Sciatic nerve (tissue), 2 donors: Measurements from ENCODE around the gene MRFAP1. TPM values are rescaled to one million over a fixed set of nuclear protein-coding genes. Genes with fewer than 3 reads are reported as not detected.
"Not testable (repeated sequence)": the region's sequence is repeated elsewhere in the genome, so short reads cannot be mapped to it uniquely, and the experiment has no call there.

Source experiments
- ATAC-seq: fragments of 200-7000 bp; cut with Tn5 transposase; one replicate; pipeline ENCODE4 v1.9.1; 2020; ENCODE audit warnings: mild to moderate bottlenecking, moderate library complexity
- DNase-seq: peaks from one replicate; pipeline ENCODE4 v3.0.0-alpha.2; 2020; ENCODE audit warnings: low spot score
- intact Hi-C: fragments of 100-400 bp; cut with DNase I; formaldehyde crosslinking; loops from one replicate; pipeline ENCODE4 v1.14.2; 2022
- total RNA-seq: library from RNA; stranded (reverse); fragmentation: NEBNext Ultra II Directional; extraction: Animal tissue kit (Norgen Biotek cat#: 25700); gene quantifications from one replicate; pipeline ENCODE4 v1.2.1, GENCODE V29; 2021
- donor health status: DM: no; HTN: no; CAD: no.
- donor health status: DM: no; HTN: no; CAD: no.

The MRFAP1 gene
- total RNA-seq, 1 donor from 2014 or later = 276 TPM

DNA sequence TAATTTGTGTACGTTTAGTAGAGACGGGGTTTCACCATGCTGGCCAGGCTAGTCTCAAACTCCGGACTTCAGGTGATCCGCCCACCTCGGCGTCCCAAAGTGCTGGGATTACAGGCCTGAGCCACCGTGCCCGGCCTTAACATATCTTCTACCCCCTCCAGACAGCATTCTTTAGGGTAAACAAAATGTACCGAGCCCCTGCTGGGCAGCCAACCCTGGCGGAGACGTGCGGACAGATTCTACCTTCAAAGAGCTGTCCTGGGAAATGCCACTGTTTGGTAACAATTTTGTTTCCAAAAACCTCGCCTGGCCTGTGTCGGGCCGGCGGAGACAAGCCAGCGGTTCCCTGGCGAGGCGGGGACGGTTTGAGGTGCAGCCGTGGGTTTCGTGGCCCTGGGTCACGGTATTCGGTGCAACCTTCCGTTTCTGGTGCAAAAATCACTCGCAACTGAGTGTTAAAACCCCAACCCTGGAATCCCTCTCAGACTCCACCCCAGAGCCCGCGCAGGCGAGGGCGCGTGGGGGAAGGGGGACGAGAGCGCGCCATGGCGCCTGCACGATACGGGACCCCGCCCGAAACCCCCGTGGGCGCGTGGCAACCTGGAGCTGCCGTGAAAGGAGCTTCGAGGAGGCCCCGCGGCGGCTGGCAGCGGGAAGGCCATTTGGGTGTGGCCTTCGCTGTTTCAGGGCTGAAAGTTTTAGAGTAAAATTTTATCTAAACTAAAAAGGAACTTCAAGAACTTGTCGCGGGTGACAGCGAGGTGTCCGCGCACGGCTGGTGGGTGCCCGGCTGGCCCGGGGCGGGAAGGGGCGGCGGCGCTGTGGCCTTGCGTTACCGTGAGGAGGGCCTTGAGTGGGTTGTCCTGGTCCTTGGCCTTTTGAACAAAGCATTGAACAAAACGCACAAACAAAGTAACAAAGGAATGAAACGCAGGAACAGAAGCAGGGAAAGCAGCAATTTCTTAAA lies 17.0 kb downstream of the MRFAP1 start:
- ATAC-seq = no peak
- DNase-seq = no peak
- intact Hi-C loops = no loop called here

DNA sequence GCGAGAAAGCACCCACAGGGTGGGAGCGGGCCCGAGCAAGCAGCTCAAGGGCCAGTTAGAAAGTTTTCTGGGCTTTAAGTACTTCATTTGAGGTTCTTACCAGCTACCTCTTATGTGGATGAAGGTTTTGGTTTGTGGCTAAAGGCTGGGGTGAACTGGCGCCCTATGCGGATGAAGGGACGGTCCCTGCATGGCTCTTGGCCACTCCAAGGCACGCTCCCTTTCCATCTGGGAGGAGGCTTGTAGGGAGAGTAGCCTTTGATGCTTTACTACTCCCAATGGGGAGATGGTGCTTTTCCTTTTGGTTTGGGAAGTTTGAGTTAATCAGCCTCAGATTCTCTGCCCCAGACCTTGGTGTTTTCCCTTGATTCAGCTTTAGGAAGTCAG lies 17.7 kb downstream of the MRFAP1 start:
- no peak for DNase-seq
- ATAC-seq = peak; percentile 41
- intact Hi-C loops = no loop called here

DNA sequence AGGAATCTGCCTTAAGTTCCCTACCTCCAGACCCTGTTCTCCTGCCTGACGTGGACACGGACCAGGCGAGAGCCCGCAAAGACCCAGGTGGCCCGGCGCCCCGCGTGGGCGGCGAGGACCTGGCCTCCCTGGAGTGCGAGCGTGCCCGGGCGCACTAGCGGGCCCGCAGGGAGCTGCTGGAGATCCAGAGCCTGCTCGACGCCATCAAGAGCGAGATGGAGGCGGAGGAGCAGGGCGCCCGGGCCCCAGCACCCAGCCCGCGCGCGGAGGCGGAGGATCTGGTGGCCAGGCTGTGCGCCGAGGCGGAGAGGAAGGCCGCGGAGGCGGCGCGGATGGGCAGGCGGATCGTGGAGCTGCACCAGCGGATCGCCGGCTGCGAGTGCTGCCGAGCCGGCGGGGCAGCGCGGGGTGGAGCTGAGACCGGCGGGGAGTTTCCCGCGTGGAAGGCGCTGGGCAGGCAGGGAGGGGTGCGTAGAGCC lies 18.2 kb downstream of the MRFAP1 start:
- ATAC-seq (peak; percentile 75), DNase-seq (peak; percentile 74)
- intact Hi-C loops = no loop called here

DNA sequence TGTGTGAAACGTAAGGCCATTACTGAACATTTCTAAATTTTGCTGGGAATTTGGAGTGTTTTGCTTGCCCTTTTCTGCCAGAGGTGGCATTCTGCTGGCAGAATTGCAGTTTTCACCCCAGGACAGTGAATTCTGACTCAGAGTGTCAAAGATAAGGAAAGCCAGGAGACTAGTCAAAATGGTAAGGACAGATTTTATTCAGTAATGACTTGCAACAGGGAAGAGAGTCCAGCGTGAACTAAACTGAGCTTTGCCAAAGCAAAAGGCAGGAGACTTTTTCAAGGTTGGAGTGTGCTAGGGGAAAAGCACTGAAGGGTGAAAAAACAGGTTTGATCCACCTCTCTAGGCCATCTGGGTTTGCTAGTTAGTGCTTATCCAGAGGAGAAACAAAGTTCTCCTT lies 19.4 kb downstream of the MRFAP1 start:
- intact Hi-C loops = no loop called here
- ATAC-seq (no peak), DNase-seq (no peak)

DNA sequence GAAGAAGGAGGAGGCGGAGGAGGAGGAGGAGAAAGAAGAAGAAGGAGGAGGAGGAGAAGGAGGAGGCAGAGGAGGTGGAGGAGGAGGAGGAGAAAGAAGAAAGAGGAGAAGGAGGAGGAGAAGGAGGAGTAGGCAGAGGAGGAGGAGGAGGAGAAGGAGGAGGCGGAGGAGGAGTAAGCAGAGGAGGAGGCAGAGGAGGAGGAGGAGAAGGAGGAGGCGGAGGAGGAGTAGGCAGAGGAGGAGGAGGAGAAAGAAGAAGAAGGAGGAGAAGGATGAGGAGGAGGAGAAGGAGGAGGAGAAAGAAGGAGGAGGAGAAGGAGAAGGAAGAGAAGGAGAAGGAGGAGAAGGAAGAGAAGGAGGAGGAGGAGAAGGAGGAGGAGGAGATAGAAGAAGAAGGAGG lies 19.9 kb downstream of the MRFAP1 start:
- ATAC-seq (peak; percentile 66), DNase-seq (no peak)
- intact Hi-C loops = no loop called here

DNA sequence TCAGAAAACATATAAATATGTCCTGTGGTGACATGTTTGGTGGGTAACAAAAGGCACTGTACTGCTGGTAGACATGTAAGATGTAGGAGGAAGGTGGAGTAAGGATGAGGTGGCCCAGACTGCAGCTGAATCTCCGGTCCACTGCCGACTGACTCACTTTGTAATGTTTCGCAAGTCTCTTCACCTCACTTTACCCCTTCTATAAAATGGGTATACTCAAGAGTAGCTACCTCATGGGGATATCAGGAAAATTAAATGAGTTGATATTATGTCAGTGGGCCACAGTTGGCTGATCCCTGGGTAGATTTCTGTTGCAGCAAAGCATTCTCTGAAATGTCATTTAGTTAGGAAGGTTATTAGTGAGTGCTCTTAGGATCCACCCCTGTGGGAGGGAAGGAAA lies 22.1 kb downstream of the MRFAP1 start:
- DNase-seq (no peak), ATAC-seq (no peak)
- intact Hi-C loops = no loop called here

DNA sequence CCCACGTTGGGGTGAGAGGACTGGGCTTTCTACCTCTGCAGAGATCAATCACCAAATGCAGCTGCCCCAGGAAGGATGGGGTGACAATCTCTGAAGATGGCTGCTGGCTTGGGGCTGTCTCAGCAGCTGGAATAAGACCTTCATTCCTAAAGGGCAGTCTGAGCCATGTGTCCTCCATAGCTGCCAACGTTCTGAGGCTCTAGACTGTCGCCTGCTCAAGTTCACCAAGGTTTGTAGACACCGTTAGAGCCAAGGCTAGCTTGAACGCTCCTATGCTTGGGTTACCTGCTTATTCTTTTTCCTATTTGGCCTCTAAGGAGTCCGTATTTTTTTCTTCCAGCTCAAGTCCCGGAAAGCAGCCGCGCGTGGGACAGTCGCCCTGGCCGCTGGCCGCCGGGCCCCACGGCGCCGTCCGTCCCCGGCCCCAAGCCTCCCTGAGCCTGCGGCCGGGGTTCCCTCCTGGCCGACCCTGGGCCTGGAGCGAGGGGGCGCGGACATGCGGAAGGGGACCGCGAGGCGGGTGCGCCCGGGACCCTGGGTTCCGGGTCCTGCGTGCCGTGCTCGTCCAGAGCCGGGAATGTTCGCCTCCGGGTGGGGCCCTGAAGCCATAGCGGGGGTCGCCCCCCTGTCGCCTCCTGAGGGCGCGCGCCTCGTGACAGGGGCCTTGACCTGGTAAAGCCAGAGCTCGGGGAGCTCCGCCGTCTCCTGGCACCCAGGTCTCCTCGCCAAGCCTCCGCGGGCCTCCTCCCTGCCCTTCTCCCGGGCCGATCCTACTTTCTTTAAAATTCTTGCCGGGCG lies 23.3 kb downstream of the MRFAP1 start:
- ATAC-seq (peak; percentile 40), DNase-seq (no peak)
- intact Hi-C loops = no loop called here

DNA sequence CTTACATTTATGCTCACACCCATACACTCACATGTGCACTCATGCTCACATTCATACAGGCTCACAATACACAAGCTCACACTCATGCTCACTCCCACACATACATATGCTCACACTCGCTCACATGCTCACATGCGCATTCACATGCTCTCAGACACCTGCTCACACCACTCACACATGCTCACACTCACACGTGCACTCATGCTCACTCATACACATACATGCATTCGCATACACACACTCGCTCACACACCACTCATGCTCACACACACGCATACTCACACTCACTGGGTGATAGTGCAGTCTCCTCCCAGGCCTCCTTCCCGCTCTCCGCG lies 24.8 kb downstream of the MRFAP1 start:
- no peak for ATAC-seq

DNA sequence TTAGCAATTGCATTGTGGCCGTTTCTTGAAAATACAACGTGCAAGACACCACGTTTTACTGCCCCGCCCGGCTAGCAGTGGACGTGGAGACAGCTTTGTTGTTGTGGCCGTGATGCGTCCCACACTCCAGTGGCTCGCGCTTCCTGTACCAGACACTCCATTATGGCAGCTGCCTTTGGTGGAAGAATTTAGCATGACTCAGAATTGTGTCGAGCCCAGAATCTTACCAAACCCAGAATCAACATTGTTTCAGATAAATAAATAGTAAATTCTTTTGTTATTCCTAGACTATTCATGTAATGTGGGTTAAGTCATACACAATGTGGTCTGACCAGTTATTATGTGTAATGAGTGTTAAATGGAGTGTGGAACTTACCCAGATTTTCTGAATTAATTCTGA lies 27.9 kb downstream of the MRFAP1 start:
- no peak for ATAC-seq
- no peak for DNase-seq
- intact Hi-C loops = no loop called here

More for the DNA sequence above, 24.8 kb downstream of the MRFAP1 start:
- no peak for DNase-seq
- intact Hi-C loops = no loop called here

DNA sequence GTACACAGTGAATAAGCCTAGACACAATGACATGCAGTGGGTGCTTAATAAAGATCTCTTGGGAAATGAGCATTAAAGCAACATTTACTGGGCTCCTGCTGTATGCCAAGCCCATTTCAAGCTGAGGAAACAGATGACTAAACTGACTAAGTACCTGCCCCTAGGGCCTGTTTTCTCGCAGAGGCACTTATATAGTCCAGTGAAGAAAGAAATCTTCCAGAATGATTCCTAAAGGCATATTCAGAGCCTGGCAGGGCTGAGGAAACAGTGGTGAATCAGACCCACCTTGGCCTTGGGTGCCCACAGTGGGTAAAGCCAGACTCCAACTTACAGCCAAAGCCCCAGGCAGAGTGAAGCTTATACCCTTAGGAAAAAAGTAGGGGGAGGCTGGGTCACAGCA lies 31.2 kb downstream of the MRFAP1 start:
- intact Hi-C loops = no loop called here
- ATAC-seq (no peak), DNase-seq (no peak)

DNA sequence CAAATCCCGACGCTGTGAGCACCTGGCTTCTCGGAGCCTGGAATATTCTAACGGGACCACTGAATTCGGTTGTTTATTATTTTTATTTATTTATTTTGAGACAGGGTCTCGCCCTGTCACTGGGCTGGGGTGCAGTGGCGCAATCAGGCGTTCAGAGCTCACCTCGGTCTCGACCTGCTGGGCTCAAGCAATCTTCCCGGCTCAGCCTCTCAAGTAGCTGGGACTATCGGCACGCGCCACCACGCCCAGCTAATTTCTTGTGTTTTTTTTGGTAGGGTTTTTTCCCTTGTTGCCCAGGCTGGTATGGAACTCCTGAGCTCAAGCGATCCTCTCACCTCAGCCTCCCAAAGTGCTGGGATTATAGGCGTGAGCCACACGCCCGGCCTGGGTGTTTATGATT lies 31.6 kb downstream of the MRFAP1 start:
- DNase-seq = no peak
- no peak for ATAC-seq
- intact Hi-C loops = no loop called here

DNA sequence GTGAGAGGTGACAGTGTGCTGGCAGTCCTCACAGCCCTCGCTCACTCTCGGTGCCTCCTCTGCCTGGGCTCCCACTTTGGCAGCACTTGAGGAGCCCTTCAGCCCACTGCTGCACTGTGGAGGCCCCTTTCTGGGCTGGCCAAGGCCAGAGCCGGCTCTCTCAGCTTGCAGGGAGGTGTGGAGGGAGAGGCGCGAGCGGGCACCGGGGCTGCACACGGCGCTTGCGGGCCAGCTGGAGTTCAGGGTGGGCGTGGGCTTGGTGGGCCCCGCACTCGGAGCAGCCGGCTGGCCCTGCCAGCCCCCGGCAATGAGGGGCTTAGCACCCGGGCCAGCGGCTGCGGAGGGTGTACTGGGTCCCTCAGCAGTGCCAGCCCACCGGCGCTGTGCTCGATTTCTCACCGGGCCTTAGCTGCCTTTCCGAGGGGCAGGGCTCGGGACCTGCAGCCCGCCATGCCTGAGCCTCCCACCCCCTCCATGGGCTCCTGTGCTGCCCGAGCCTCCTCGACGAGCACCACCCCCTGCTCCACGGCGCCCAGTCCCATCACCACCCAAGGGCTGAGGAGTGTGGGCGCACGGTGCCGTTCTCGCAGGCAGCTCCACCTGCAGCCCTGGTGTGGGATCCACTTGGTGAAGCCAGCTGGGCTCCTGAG lies 32.2 kb downstream of the MRFAP1 start:
- ATAC-seq, intact Hi-C loops: not testable (repeated sequence)
- peak; percentile 56 for DNase-seq

DNA sequence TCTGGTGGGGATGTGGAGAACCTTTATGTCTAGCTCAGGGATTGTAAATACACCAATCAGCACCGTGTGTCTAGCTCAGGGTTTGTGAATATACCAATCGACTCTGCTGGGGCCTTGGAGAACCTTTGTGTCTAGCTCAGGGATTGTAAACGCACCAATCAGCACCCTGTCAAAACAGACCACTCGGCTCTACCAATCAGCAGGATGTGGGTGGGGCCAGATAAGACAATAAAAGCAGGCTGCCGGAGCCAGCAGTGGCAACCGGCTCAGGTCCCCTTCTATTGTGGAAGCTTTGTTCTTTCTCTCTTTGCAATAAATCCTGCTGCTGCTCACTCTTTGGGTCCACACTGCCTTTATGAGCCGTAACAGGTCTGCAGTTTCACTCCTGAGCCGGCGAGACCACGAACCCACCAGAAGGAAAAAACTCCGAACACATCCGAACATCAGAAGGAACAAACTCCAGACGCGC lies 32.7 kb downstream of the MRFAP1 start:
- intact Hi-C loops, DNase-seq: not testable (repeated sequence)
- peak; percentile 56 for ATAC-seq

DNA sequence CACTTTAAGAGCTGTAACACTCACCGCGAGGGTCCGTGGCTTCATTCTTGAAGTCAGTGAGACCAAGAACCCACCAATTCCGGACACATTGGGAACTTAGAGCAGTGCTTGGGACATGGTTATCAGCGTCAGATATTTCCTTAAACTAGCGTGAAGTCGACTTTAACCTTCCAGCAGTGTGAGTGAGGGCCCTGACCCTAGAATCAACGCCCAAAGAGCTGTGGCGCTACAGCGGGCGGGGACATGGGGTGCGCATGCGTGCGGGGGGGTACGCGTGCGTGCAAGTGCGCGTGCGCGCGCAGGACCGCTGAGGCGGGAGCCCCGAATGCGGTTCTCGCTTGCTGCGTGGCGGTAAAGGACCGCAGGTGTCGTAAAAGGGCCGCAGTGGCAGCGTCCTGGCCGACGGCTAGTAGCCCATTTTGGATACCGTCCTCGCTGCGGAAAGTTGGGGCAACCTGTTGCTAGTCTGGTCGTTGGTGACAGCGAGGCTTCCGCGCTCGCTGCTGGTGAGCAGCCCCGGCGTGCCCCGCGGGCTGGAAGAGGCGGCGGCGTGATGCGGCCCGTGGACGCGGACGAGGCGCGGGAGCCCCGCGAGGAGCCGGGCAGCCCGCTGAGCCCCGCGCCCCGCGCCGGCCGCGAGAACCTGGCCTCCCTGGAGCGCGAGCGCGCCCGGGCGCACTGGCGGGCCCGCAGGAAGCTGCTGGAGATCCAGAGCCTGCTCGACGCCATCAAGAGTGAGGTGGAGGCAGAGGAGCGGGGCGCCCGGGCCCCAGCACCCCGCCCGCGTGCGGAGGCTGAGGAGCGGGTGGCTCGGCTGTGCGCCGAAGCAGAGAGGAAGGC lies 33.4 kb downstream of the MRFAP1 start:
- ATAC-seq = peak; percentile 99

DNA sequence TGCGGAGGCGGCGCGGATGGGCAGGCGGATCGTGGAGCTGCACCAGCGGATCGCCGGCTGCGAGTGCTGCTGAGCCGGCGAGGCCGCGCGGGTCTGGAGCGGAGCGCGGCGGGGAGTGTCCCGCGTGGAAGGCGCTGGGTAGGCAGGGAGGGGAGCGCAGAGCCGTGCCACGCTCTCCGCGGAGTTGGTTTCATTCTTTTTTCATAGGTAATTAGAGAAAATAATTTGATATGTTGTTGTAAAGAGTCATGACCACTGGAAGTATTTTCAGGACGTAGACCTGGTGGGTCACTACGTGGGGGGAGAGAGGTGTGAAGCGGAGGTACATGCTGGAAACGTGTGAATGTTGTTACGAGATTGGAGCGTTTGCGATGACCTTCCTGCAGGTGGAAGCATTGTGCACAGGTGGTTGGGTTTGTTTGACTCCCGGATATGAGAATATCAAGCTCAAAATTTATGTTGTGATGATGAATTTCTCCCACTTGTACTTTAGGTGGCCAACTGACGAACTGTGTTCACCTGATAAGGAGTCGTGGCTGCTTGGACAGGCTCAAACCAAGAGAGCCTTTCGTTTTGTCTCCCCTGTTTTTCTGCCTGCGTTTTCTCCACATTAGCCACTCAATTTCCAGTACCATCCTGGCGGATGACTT lies 34.1 kb downstream of the MRFAP1 start:
- intact Hi-C loops = no loop called here
- DNase-seq = no peak
- no peak for ATAC-seq

More for the DNA sequence above, 33.4 kb downstream of the MRFAP1 start:
- peak; percentile 96 for DNase-seq
- intact Hi-C loops = no loop called here

DNA sequence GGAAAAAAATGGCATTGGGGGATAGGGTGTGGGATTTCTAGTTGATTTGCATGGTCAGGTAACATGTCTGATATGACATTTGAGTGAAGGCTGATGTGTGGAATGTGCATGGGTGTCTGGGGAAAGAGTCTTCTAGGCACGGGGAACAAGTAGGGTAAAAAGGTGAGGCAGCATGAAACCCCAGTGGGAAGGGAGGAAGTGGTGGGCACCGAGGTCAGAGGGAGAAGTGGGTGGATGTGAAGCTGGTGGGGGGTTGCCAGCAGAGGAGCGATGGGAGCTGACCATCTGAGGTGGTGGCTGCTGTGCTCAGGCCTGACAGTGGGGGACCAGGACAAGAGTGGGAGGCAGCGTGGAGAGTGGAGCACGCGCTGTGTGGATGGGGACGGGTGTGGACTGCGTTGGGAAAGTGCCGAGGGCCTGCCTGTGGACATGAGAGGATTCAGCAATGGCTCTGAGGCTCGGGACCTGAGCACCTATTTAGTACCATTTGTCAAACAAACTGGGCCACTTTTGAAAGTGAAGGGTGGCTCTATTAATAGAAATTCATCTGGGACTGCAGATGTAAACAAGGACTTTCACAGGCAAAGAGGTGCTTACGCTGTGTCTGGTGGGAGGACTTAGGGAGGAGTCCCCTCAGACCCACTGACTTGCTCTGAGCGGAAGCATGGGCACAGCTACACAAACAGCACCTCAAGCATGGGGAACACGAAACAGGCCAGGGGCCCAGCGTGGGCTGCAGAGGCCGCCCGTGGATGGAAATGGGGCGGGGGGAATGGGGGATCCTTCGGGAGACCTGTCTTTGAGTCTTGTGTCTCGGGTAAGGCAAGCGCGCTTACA lies 36.5 kb downstream of the MRFAP1 start:
- intact Hi-C loops = no loop called here
- DNase-seq (no peak), ATAC-seq (no peak)

DNA sequence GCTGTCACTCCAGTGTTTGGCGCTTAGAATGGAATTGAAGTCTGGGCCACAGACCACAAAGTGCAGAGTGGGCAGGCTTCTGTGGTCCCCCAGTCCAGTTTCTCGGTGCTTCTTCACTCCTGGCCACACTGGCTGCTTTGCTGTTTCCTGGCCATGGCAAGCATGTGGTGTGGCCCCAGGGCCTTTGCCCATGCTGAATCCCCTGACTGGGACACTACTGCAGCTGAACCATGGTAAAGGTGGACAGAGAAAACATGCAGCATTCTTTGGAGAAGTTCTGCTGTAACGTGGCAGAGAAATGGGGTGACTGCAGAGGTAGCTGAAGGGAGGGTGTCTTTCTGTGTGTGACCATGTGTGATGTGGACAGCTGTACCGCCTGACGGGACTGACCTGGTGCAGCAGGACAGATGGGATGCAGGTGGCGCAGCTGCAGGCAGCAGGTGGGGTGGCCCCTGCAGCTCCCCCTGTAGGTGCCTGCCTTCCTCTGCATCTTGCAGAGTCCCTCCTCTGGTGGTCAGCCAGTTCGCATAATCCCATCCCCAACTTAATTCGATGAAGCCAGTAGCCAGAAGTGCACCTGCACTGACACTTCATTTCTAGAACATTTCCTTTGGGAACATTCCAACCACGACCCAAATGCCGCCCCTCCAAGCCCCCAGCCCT lies 40.0 kb downstream of the MRFAP1 start:
- ATAC-seq (no peak), DNase-seq (no peak)
- intact Hi-C loops = no loop called here
